ENCODE data around the gene ITGA3.
A peak's percentile ranks its signal among the peaks of the same experiment; 100 is the strongest.
"Not testable (repeated sequence)": the region's sequence is repeated elsewhere in the genome, so short reads cannot be mapped to it uniquely, and the experiment has no call there.

The ITGA3 gene

DNA sequence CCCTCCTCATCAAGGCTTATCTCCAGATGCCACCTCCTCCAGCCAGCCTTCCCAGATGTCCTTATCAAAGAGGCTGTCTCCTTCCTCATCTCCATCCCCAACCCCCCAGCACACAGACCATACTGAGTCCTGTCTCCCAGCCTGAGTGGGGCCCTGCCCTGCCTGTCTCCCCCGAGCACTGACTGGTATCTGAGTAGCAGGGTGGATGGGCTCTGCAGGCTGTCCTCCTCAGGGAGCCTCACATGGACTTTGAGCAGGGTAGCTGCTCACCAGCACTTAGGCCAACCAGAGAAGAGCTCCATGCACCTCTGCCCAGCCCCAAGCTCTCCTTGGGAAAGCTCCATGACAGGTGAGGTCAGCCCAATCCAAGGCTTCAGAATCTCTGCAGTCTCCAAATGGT is 20.0 kb upstream of the ITGA3 start:
- DNase-seq, result no peak

DNA sequence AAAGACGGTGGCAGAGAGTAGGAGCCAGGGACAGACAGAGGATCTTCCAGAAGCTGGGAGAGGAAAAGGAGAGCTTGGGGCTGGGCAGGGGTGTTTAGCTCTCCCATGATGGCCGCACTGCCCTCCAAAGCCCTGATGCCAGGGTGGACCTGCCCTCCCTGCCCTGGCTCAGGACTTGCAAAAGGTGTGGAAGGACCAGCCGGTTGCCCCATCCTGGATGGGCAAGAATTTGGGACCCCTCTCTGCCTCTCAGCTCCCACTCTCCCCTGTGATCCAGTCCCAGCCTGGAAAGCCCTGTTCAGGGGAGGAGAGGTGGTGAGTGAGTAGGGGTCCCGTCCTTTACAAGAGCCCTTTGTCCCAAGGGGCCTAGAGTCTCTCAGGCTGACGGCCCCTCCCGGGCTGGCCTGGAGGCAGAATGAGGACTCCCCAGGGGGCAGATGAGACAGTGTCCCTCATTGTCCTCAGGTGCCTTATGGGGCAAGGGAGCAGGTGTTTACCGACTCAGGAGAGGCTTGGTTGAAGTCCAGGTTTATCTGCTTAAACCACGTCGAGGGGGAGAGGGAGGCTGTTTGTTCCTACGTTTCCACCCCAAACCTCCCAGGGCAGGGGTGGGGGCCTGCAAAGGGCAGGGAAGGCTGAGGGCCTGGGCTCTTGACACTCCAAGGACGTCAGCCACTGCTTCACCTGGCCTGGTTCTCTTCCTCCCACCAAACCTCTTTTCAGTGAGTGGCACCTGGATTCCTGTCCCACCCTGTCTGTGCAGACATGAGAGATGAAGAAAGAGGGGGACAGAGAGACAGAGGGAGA is 19.3 kb upstream of the ITGA3 start:
- no peak for DNase-seq

DNA sequence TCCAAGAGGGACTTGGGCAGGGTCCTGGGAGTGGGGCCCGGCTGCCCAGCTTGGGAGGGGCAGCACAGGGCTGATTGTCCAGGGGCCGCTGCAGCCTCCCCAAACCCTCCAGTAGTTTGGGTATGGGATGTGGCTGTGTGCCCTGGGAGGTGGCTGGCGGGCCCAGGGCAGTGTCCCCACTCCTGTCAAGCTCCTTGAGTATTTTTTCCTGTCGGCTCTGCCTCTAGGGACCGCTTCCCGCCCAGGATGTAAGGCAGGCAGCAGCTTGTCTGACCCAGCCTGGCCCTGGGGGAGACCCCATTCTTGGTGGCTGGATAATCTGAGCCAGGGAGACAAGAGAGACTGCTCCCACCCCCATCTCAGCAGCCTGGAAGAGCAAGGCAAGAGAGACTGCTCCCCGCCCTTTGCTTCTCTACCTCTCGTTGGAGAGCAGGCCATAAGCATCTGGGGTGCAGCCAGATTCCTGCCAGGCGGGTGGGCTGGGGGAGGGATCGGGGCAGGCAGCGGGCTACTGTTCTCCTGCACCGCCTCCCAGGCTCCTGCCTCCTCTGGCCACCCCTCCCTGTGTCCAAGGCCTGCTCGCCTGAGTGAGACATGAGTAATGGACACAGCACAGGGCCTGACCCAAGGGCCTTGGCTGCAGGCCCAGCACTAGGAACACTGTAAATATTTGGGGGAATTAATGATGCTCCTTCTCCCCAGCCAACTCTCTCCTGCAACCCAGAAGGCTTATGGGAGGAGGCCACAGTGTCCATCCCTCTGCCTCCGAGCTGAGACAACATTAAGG is 18.4 kb upstream of the ITGA3 start:
- DNase-seq, result no peak

DNA sequence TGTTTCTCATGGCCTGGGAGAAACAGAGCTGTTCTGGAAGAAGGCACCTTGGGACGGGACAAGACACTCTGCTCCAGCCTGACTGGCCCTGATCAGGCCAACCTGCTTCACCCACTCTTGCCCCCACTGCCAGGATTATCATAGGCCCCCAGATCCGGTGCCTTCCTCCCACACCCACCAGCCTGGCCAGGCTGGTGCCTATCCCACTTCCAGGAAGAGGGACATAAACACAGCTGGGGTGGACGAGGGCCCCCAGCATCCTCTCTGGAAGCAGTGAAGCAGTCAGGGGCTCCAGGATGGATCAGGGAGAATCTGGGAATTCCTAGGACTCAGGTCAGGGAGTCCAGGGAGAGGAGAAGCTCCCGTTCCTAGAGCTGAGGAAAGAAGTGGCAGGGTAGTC is 16.9 kb upstream of the ITGA3 start:
- DNase-seq, result no peak

DNA sequence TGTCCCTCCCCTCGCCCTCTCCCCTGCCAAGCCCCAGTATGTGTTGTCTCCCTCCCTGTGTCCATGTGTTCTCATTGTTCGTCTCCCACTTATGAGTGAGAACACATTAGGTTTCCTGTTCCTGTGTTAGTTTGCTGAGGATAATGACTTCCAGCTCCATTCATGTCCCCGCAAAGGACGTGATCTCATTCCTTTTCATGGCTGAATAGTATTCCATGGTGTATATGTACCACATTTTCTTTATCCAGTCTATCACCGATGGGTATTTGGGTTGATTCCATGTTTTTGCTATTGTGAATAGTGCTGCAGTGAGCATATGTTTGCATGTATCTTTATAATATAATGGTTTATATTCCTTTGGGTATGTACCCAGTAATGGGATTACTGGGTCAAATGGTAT is 15.4 kb upstream of the ITGA3 start:
- not testable (repeated sequence) for DNase-seq

DNA sequence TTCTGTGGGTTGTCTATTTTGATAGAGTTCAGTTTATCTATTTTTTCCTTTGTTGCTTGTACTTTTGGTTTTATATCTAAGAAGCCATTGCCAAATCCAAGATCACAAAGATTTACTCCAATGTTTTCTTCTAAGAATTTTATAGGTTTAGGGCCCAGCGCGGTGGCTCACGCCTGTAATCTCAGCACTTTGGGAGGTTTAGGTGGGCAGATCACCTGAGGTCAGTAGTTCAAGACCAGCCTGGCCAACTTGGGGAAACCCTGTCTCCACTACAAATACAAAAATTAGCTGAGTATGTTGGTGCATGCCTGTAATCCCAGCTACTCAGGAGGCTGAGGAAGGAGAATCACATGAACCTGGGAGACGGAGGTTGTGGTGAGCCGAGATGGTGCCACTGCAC is 13.7 kb upstream of the ITGA3 start:
- no peak for DNase-seq

DNA sequence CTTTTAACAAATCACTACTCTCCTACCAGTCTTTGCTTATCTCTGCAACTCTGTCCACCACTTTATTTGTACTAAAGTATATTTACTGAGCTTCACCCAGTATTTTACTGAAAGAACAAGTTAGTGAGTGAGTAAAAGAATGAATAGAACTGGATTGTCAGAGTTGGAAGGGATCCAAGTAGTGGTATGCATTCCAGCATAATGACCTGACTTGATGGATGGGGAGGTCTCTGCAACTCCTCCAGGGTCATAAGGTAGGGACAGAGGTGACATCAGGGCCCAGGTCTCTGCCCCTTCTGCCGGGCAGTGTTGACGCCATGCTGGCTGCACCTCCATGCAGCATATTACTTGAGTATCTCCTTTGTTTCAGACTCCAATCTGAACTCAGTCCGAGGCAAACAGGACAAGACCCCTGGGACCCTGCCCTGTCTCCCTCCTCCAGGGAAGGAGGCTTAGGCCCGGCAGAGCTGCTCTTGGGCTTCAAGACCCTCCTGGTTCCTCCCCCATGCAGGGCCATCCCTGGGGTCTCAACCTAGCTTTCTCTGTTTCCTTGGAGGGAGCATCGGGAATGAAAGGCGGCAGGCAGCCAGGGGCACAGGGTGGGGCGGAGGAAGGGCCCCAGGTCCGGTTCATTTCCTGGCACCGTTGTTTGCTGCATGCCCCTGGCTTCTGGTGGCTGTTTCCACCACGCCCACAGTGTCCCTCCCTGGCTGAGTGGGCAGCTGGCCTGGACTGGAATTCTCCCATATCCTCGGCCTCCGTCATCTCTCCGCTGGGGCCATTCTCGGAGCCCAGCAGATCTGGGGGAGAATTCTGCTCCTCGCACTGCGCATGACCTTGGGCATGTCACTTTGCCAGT is 12.4 kb upstream of the ITGA3 start:
- DNase-seq, result no peak

DNA sequence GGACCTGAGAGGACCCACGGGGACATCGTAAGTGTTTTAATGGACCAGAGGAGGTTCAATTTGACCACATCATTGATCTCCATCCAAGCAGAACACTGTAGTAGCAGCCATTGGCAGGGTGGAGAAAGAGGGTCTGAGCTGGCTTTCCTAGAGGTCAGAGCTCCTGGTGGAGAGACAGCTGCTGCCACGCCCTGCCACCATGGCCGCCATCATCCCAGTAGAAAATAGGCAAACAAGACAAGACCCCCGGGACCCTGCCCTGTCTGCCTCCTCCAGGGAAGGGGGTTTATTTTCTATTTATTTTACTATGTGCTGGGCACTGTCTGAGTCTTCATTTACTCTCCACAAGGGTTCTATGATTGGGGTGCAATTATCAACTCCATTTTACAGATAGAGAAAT is 11.4 kb upstream of the ITGA3 start:
- no peak for DNase-seq

DNA sequence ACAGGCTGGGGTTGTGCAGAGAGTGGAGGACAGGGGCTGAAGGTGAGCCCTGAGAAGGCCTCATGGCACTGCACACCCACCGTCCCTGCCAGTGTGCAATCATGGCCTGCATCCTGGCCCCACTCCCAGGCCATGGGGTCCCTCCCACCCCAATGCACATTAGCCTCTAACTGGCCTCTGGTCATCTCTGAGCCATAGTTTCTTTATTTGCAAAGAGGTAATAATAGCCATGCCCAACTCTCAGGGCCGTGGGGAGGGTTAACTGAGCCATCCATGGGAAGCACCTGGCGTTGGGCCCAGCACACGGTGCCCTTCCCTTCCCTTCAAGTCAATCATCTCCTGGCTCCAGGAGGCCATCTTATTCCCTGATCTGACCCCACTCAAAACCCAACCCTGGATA is 10.8 kb upstream of the ITGA3 start:
- no peak for DNase-seq

DNA sequence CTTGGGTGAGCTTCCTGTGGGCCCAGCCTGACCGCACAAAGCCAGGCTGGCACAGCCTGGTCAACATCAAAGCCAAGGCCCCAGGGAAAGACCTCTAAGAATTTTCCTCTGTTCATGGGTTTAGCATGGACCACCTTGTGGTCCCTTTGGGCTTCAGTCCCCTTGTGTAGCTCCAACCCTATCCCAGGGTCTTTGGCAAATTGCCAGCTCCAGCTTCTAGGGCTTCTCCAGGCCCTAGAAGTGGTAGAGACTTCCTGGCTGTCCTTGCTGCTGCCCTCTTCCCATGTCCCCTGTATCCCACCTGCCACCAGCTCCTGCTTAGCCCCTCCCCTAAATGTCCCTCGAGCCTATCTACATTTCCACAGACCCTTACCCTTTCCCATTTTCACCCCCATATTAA is 9.7 kb upstream of the ITGA3 start:
- DNase-seq, result no peak

DNA sequence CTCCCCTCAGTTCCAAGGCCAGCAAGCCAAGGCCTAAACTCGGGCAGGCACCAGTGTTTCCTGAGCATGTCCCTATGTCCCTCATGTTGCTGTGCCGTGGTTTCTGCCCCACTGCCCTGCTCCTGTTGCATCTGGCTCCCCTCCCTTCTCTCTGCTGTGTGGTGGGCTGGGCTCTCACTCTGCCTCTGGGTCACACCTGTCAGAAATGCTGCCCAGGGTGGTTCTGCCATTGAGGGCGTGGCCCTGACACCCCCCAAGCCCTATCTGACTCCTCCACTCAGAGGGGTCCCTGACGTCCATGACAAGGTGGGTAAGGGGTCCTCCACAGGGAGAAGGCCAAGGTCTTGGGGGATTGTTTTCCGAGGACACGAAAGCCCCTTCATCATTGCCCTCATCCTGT is 9.2 kb upstream of the ITGA3 start:
- no peak for DNase-seq

DNA sequence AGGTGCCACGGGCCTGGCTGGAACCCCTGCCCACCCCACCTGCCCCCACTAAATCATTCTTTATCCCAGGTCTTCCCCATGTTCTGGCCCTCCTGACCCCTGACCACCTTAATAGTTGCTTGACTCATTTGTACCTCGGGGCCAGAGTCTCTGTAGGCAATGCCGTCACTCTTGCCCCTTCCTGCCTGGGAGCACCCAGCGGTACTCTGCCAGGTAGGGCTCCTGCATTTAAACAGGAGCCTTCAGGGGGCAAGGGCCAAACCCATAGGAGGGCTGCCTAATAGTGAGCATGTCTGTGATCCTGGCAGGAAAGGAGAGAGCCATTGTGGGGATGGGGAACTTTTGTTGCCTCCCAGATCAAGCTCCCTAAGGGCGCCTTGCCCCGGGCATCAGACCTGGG is 8.8 kb upstream of the ITGA3 start:
- DNase-seq, result no peak

DNA sequence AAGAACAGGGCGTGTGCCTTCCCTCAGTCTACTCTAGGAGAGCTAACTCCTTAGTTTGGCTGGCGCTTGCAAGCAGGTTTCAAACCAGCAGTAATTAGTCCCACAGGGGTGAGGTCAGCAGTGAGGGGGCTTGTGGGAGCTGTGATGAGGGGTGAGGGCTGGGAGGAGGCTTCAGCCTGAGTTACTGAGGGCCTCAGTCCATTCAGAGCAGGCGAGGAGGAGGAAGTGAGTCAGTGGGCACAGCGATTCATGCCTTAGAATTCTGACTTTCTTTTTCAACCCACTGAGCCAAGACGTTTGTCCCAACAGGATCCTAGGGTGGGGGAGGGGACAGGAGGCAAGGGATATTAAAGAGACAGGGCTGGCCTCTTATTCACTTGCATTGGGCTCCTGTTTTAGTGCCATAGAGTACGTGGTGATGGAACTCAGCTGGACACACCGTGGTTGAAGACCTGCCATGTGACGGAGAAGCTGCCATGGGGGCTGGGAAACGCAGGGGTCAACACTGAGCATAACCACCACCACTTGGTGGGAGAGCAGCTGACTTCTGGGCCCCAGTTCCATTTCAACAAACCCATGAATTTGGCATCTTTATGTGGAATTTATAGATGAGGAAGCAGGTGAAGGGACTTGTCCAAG is 8.3 kb upstream of the ITGA3 start:
- DNase-seq, result peak; percentile 11

DNA sequence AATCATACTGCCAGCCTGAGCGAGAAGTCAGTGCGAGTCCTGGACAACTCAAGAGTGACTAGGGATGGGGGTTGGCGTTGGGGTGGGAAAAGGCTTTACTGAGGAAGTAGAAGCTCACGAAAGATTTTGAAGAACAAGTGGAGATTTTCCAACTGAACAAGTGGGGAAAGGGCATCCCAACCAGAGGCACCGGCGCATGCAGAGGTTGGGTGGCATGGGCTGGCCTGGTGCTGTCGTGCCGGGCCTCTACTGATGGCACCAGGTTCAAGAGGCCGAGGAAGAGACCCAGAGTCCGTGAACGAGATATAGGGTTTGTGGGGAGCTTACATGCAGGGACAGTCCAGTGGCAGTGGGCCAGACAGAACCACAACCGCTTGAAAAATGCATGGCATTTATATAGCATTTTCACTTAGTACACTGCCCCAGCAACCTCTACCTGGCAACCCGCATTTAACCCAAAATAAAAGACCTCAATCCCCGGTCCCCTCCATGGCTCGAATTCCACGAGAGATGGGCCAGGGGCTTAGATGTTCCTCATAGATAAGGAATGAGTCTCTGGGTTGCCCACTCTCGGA is 7.7 kb upstream of the ITGA3 start:
- no peak for DNase-seq

DNA sequence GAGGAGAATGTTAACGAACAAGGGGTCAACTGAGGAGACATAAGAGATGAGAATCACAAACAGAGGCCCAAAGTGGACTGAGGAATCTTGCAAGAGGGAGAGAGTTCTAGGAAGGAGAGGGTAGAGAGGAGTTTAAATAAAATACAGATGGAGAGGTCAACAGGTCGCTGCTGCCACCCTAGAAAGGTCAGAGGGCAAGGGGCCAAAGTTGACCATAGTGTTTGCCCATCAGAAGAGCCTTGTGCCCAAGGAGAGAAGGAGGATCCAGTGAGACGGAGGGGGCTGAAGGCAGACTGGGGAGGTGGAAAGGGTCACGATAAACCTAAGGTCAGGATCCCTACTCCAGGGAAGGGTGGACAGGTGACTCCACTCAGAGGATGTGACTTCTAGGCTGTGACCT is 6.9 kb upstream of the ITGA3 start:
- no peak for DNase-seq

DNA sequence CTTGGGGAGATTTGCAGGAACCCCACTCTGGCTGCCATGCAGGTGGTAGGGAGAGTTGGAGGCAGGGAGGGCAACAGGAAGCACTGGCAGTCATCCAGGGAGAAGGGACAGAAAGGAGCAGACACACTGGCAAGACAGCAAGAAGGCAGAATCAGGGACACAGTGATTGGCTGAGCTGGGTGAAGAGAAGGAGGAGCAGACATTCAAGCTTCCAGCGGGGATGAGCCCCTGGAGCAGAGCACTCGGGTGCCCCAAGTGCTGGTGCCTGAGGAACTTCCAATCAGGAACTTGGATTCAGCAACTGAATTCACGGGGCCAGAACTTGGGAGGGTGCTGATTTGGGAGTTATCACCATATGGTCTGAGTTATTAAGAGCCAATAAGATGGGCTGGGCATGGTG is 6.3 kb upstream of the ITGA3 start:
- DNase-seq, result no peak

DNA sequence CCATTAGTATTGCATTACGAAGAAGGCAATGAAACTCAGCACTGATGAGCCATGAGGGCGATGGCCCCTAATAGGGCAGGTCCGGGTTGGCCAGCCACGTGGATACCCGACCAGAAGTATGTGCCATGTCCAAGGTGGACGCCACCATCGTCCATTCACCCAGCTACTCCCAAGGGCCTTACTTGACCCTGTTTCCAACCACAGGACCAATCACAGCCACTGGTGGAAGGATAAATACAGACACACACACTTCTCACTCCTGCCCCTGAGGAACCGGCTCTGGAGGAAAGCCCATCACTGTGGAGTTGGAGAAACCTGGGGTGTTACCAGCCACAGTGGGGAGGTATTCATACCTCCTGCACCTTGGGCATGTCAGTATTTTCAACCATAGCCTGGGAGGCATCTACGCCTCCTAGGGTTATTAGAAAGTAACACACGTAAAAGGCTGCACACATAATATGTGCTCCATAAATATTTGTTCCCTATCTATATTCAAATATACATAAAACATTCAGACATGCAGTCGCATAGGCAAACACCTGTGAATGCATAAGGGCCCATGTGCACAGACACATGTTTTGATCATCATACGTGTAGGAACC is 5.4 kb upstream of the ITGA3 start:
- DNase-seq, result no peak

DNA sequence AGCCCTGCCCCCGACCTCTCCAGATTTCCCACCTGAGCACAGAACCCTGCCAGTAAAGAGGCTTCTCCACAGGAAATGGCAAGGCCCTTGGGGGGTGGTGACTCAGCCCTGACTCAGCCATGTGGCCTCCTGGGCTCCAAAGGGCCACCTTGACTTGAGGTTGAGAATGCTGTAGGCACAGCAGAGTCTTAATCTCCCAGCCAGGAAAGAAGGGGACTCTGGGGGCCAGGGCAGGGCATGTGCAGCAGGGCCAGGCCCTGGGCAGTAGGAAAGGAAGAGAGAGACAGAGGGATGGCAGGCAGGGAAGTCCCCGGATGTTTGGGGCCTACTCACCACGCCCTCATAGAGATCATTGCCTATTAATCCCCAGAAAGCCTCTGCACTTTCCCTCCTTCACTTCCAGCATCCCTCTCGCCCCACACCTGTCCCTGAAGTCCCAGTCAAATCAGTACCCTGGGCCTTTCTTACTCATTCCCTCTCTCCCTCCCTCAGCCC is 4.8 kb upstream of the ITGA3 start:
- peak; percentile 8 for DNase-seq

DNA sequence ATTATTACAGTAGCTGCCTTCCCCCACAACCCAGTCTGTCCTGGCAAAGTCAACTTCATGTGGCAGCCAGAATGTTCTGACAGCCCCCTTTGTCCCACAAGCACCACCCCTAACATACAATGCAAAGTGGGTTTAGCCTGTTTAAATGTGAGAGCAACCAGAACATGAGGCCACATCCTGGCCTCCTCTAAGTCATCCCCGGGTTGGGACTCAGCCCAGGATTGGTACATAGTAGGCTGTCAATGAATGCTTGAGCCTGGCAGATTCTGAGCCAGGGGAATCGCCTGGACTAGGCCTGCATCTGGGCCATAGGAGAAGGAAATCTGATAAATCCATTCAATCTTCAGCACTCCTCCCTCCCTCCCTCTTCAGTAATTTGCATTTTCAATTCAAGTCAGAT is 4.3 kb upstream of the ITGA3 start:
- DNase-seq, result no peak

DNA sequence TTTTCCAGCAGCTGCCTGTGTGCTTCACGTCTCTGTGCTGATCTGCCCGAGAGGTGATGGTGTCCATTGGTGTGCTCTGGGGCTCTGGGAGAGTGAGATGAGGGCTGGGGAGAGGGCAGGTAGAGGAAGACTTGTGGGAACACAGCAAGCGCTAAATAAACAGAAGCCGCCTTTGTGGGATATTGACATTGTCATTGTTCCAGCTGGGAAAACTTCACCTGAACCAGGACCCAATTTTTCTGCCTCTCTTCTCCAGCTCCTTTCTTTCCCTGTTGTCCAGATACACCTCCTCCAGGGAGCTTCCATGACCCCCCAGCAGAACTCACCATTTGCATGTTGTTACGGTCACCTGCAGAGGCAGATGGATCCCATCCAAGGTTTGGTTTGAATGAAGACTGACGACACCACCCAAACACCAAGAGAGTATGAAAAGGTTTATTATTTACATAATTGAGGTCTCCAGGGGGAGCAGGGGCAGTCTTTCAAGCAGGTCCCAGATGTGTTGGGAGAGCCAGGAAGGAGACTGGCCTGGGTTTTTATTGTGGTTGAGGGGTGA is 3.6 kb upstream of the ITGA3 start:
- no peak for DNase-seq

DNA sequence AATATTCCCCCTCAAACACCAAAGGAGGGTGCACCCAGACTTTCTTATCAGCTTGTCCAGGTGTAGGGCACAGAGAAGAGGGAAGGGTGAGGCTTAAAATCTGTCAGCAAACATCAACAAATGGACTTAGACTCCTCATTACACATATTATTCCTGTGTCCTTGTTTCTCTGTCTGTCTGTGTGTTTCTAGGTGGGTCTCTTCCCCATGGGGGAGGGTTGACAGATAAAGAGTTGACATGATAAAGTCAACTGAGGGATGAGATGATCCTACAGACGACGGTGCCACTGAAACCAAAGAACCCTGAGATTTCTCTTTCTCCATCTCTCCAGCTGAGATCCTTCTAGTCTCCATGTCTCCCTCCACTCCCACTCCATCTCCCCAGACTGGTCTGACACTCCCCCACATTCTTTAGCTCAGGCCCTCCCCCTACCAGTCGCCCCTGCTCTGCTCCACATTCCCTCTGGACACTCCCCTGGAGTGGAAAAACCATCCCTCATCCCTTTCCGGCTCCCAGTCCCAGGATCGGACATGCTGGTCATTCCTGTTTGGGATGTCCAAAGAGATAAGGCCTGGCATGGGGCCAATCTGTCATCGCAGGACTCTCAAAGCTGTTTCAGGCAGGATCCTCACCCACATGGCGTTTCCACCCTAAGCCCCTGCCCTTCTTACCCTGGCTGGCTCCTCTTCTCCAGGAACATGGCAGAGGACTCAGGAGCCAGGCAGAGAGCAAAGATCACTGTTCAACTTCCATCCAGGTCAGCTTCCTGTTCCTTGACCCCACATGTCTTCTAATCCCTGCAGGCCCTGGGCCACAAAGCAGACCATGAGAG is 2.9 kb upstream of the ITGA3 start:
- no peak for DNase-seq
